ENCODE results near the gene ZEB1. TPM values are rescaled to one million over a fixed set of nuclear protein-coding genes. Genes with fewer than 3 reads are reported as not detected.
"Not testable (repeated sequence)": the region's sequence is repeated elsewhere in the genome, so short reads cannot be mapped to it uniquely, and the experiment has no call there.

The ZEB1 gene
- total RNA-seq, 1 experiment from 2014 or later, result 67.3 TPM

DNA sequence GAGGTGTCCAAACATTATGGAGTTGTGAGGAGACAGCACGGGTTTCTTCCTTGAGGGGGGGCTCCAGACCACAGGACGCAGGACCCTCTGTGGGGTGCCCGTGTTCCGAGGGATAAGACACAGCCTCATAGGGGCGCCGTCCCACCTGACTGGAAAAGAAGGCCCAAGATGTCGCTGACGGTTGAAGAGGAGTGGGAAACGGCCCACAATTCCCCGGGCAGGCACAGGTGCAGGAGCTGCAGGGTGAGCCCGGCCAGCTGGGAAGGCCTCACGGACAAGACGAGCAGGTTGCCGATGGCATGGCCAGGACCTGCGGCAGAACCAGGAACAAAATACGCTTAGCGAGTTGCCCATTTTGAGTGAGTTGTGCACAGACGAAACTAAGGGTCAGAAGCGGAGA, 44.7 kb downstream of the ZEB1 start:
- DNase-seq (ENCODE audit: low read depth in 1 of 2, low spot score in 2 of 2); H3K4me1 ChIP-seq (replicated peaks); H3K27ac ChIP-seq: not testable (repeated sequence)

GRCh38 chr10:31364238-31364637, 45.2 kb downstream of the ZEB1 start:
- not testable (repeated sequence) for DNase-seq (ENCODE audit: low read depth in 1 of 2, low spot score in 2 of 2); H3K4me1 ChIP-seq (replicated peaks); H3K9me3 ChIP-seq (replicated peaks); H3K27me3 ChIP-seq (replicated peaks); H3K4me3 ChIP-seq; H3K27ac ChIP-seq
- peaks cover 10% of the 10 kb centered on the region for H3K36me3 ChIP-seq

More for the DNA sequence above, 44.7 kb downstream of the ZEB1 start:
- not testable (repeated sequence) for H3K4me3 ChIP-seq; H3K9me3 ChIP-seq (replicated peaks); H3K27me3 ChIP-seq (replicated peaks)
- peaks cover 10% of the 10 kb centered on the region for H3K36me3 ChIP-seq

DNA sequence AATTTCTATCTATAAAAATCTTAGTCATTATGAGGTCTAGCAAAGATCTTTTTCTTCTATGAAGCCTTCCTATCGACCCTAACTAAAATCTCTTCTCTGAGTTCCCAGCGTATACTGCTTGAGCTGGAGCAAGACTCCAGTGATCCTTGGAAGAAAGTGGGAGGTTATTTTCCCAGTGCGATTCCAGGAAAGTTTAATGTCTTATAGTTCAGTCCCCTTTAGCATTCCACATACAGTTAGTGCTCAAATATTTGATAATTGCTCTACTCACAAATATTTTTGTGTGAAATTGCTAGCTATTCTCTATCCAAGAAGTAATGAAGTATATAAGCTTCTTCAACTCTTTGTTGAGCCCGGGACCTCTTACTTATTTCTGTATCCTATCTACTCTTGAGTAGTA, 47.7 kb downstream of the ZEB1 start:
- H3K4me1 ChIP-seq (replicated peaks), result no peaks in the 10 kb centered on the region
- H3K36me3 ChIP-seq, result peaks cover 7% of the 10 kb centered on the region
- DNase-seq (ENCODE audit: low read depth in 1 of 2, low spot score in 2 of 2), result no peak
- no peak overlapping the region for H3K4me3 ChIP-seq
- no peaks in the 10 kb centered on the region for H3K27me3 ChIP-seq (replicated peaks)
- no peak overlapping the region for H3K27ac ChIP-seq
- no peaks in the 10 kb centered on the region for H3K9me3 ChIP-seq (replicated peaks)

- Histone ChIP-seq H3K36me3 (peaks cover 3% of the 10 kb centered on the region; the same call in 1 of the 2 replicates), H3K4me1 (replicated peaks) (peaks cover under 1% of the 10 kb centered on the region), H3K27ac (no peak overlapping the region), H3K27me3 (replicated peaks) (no peaks in the 10 kb centered on the region), H3K4me3 (no peak overlapping the region), H3K9me3 (replicated peaks) (no peaks in the 10 kb centered on the region)
- no peak for DNase-seq (ENCODE audit: low read depth in 1 of 2, low spot score in 2 of 2)
Measured at GRCh38 chr10:31368724-31369123, 49.7 kb downstream of the ZEB1 start.

DNA sequence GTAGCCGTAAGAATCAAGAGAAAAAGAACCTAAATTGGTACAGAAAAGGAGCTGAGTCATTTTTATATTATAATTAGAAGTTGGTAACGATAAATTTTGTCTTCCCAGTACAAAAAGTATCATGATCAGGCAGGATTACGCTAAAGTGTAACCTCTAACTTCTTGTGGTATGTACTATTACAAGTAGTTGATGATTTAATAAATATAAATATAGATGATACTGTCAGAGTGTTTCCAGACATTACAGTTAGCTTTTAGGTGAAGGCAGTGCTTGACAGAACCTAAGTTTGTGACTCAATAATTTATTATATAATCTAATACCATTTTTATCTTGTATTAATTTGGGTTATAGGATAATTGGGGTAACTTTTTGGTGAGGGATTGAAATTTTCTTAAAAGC, 53.4 kb downstream of the ZEB1 start:
- Histone ChIP-seq H3K4me1 (replicated peaks) (peaks cover 7% of the 10 kb centered on the region), H3K4me3 (no peak overlapping the region), H3K27ac (no peak overlapping the region), H3K36me3 (no peaks in the 10 kb centered on the region), H3K9me3 (replicated peaks) (no peaks in the 10 kb centered on the region), H3K27me3 (replicated peaks) (no peaks in the 10 kb centered on the region)
- no peak for DNase-seq (ENCODE audit: low read depth in 1 of 2, low spot score in 2 of 2)

- DNase-seq (ENCODE audit: low read depth in 1 of 2, low spot score in 2 of 2), result peak in 1 of 2 experiments; percentile 16
- no peaks in the 10 kb centered on the region for H3K27me3 ChIP-seq (replicated peaks)
- no peaks in the 10 kb centered on the region for H3K36me3 ChIP-seq
- no peak overlapping the region for H3K27ac ChIP-seq
- no peak overlapping the region for H3K4me3 ChIP-seq
- no peaks in the 10 kb centered on the region for H3K9me3 ChIP-seq (replicated peaks)
- peaks cover 7% of the 10 kb centered on the region for H3K4me1 ChIP-seq (replicated peaks)
Measured at GRCh38 chr10:31374146-31374696, 55.2 kb downstream of the ZEB1 start.

GRCh38 chr10:31381171-31381570, 62.2 kb downstream of the ZEB1 start:
- H3K36me3 ChIP-seq, result no peaks in the 10 kb centered on the region
- no peaks in the 10 kb centered on the region for H3K9me3 ChIP-seq (replicated peaks)
- no peak for DNase-seq (ENCODE audit: low read depth in 1 of 2, low spot score in 2 of 2)
- no peaks in the 10 kb centered on the region for H3K27me3 ChIP-seq (replicated peaks)
- H3K27ac ChIP-seq, result no peak overlapping the region
- no peak overlapping the region for H3K4me3 ChIP-seq
- no peaks in the 10 kb centered on the region for H3K4me1 ChIP-seq (replicated peaks)

GRCh38 chr10:31381766-31382316, 62.8 kb downstream of the ZEB1 start:
- Histone ChIP-seq H3K4me1 (replicated peaks) (no peaks in the 10 kb centered on the region), H3K27me3 (replicated peaks) (no peaks in the 10 kb centered on the region), H3K9me3 (replicated peaks) (no peaks in the 10 kb centered on the region), H3K27ac (no peak overlapping the region), H3K36me3 (peaks cover 2% of the 10 kb centered on the region; the same call in 1 of the 2 replicates), H3K4me3 (no peak overlapping the region)
- DNase-seq (ENCODE audit: low read depth in 1 of 2, low spot score in 2 of 2), result no peak

- DNase-seq (ENCODE audit: low read depth in 1 of 2, low spot score in 2 of 2), result no peak
- Histone ChIP-seq H3K4me1 (replicated peaks) (no peaks in the 10 kb centered on the region), H3K9me3 (replicated peaks) (no peaks in the 10 kb centered on the region), H3K27me3 (replicated peaks) (no peaks in the 10 kb centered on the region), H3K27ac (no peak overlapping the region), H3K36me3 (peaks cover 11% of the 10 kb centered on the region), H3K4me3 (no peak overlapping the region)
Measured at GRCh38 chr10:31383810-31384588, 65.0 kb downstream of the ZEB1 start.

DNA sequence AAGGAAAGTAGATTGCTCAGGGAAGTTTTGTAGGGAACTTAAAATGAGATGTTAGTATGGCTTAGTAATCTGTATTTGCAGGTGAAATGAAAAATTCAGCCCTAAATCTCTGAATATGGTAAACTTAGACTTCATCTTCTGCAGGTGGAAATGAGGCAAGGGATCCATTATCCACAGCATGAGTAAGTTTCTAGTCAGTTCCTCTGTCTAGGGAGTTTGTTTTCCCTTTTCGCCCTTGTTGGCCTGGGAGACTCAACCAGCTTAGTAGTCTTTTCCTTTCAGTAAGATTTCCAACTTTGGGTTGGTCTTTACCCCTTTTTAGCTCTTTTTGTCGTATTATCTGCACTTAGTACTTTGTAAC, 65.6 kb downstream of the ZEB1 start:
- DNase-seq (ENCODE audit: low read depth in 1 of 2, low spot score in 2 of 2), result no peak

GRCh38 chr10:31390804-31391203, 71.8 kb downstream of the ZEB1 start:
- no peak for DNase-seq (ENCODE audit: low read depth in 1 of 2, low spot score in 2 of 2)
- Histone ChIP-seq H3K36me3 (peaks cover 32% of the 10 kb centered on the region), H3K4me3 (no peak overlapping the region), H3K4me1 (replicated peaks) (no peaks in the 10 kb centered on the region), H3K9me3 (replicated peaks) (no peaks in the 10 kb centered on the region), H3K27ac (no peak overlapping the region), H3K27me3 (replicated peaks) (no peaks in the 10 kb centered on the region)

More for the DNA sequence above, 65.6 kb downstream of the ZEB1 start:
- no peaks in the 10 kb centered on the region for H3K9me3 ChIP-seq (replicated peaks)
- no peaks in the 10 kb centered on the region for H3K4me1 ChIP-seq (replicated peaks)
- no peaks in the 10 kb centered on the region for H3K27me3 ChIP-seq (replicated peaks)
- H3K27ac ChIP-seq, result no peak overlapping the region
- H3K36me3 ChIP-seq, result peaks cover 16% of the 10 kb centered on the region
- no peak overlapping the region for H3K4me3 ChIP-seq

GRCh38 chr10:31393844-31394243, 74.8 kb downstream of the ZEB1 start:
- Histone ChIP-seq H3K36me3 (peaks cover 28% of the 10 kb centered on the region), H3K9me3 (replicated peaks) (no peaks in the 10 kb centered on the region), H3K4me1 (replicated peaks) (no peaks in the 10 kb centered on the region), H3K27me3 (replicated peaks) (no peaks in the 10 kb centered on the region), H3K4me3 (no peak overlapping the region), H3K27ac (no peak overlapping the region)
- DNase-seq (ENCODE audit: low read depth in 1 of 2, low spot score in 2 of 2), result no peak

DNA sequence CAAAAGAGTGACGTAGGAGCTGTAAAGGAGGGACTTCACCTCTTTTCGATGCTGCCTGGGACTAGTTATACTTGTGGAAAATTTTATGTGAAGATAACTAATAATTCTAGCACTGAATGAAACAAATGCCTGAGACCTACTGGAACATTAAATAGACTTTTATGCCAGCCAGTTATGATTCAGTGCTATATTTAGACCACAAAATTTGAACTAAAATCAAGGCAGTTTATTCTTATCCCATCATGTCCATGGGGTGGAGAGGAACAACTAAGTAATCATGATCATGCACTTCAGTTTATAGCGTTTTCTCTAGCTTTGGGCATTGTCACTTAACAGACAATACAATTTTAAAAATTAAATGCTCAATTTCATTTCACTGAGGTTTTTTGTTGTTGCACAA, 76.7 kb downstream of the ZEB1 start:
- Histone ChIP-seq H3K4me1 (replicated peaks) (no peaks in the 10 kb centered on the region), H3K27ac (no peak overlapping the region), H3K36me3 (peaks cover 16% of the 10 kb centered on the region), H3K4me3 (no peak overlapping the region), H3K9me3 (replicated peaks) (no peaks in the 10 kb centered on the region), H3K27me3 (replicated peaks) (no peaks in the 10 kb centered on the region)
- DNase-seq (ENCODE audit: low read depth in 1 of 2, low spot score in 2 of 2), result no peak

- Histone ChIP-seq H3K27ac (no peak overlapping the region), H3K4me3 (no peak overlapping the region), H3K36me3 (peaks cover 13% of the 10 kb centered on the region), H3K4me1 (replicated peaks) (no peaks in the 10 kb centered on the region), H3K9me3 (replicated peaks) (no peaks in the 10 kb centered on the region), H3K27me3 (replicated peaks) (no peaks in the 10 kb centered on the region)
- no peak for DNase-seq (ENCODE audit: low read depth in 1 of 2, low spot score in 2 of 2)
Measured at GRCh38 chr10:31396376-31396775, 77.4 kb downstream of the ZEB1 start.
